GM11168 (cell line): ENCODE results near the gene IDH2.
"Not testable (repeated sequence)": the region's sequence is repeated elsewhere in the genome, so short reads cannot be mapped to it uniquely, and the experiment has no call there.

Experiments used
- in situ Hi-C: fragments of 300-500 bp; cut with MboI; formaldehyde crosslinking; loops from one replicate; pipeline ENCODE4 v1.12.0; 2022; ENCODE audit warnings: low sequenced_read_pairs; ENCODE audit not compliant: unreplicated experiment

Gene IDH2

DNA sequence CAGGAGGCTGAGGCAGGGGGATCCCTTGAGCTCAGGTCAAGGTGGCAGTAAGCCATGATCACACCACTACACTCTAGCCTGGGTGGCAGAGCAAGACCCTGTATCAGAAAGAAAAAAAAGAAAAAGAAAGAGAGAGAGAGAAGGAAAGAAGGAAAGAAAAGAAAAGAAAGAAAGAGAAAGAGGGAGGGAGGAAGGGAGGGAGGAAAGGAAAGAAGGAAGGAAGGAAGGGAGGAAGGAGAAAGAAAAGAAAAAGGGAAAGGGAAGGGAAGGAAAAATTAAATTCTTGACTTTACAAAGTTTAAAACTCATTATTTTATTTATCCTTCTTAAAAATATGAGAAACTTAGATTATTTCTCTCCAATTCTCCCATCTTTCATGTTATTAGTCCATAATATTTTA, 17.1 kb upstream of the IDH2 start:
- in situ Hi-C loops, result no loop called here

DNA sequence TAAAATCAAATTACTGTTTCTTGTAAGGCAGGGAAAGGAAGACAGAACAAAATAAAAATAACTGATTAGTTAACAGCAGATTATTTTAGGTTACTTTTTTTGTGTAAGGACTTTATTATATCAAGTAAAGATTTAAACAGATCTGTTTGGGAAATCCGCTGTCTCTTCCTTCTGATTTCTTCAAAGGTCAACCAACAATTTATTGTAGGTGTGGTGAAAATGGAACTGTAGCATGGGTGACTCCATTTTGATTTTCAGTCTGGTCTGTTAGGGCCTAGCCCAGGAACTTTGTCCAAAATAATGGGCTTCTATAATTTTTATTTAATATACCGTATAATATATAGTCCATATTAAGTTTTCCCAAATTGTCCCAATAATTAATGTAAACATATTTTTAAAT, 13.5 kb upstream of the IDH2 start:
- in situ Hi-C loops, result no loop called here

GRCh38 chr15:90114451-90114901, 12.2 kb upstream of the IDH2 start:
- in situ Hi-C loops, result no loop called here

GRCh38 chr15:90113166-90113565, 10.9 kb upstream of the IDH2 start:
- in situ Hi-C loops, result no loop called here

GRCh38 chr15:90109163-90109751, 7.0 kb upstream of the IDH2 start:
- in situ Hi-C loops, result not testable (repeated sequence)

GRCh38 chr15:90108038-90108437, 5.8 kb upstream of the IDH2 start:
- in situ Hi-C loops, result not testable (repeated sequence)

GRCh38 chr15:90106522-90107117, 4.4 kb upstream of the IDH2 start:
- in situ Hi-C loops, result no loop called here

DNA sequence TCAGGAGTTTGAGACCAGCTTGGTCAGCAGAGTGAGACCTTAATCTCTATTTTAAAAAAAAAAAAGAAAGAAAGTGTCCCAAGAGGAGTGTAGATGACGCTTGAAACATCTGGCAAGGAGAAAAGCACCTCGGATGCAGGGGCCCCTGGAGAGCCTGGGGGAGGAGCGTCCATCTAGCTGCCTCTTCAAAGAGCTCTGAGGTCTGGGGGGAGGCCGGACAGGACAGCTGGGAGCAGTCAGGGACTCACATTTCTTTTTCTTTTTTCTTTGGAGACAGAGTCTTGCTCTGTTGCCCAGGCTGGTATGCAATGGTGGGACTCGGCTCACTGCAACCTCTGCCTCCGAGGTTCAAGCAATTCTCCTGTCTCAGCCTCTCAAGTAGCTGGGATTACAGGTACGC, 3.3 kb upstream of the IDH2 start:
- in situ Hi-C loops, result no loop called here

DNA sequence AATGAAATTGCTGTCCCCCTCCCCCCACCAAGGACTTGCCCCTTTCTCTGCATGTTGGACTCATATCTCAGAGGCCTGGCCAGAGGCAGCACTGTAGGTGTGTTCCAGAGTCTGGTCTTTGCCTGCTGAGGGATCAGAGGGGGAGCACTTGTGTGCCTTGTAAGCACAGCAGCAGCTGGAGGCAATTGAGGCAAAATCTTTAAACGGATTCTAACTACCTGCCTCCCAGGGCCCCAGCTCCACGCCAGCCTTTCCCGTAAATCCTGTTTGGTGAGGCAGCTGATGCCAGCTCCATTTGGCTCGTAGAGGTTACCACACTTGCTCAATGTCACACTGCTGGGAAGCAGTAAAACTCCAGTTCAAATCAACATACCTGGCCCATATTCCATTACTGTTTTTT, 2.3 kb upstream of the IDH2 start:
- in situ Hi-C loops, result no loop called here

DNA sequence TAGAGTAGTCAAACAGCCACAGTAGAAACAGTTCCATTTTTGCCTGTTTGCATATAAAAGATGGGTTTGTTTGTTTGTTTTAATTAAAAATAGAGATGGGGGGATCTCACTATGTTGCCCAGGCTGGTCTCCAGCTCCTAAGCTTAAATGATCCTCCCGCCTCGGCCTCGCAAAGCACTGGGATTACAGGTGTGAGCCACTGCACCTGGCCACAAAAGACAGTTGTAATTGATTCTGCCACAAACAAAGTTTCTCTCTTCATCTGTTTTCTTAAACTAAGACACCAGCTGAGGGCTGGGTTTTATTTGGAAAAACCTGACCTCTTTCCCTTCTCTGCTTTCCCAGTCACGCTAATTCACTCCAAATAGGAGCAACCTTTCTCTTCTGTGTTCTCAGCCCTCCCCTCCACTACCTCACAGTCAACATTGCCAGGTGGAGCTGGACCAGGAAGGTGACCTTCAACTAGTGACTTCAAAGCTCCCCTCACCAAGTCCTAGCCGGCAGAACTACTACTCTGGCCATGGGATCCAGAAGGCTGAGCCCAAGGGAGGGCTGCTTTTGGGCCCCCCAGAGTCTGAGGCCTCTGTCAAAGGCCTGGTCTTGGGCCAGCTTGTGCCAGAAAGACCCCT, 1.5 kb upstream of the IDH2 start:
- in situ Hi-C loops, result no loop called here

GRCh38 chr15:90101130-90101968, 919 bp downstream of the IDH2 start:
- in situ Hi-C loops, result no loop called here

GRCh38 chr15:90099868-90100831, 2.1 kb downstream of the IDH2 start:
- in situ Hi-C loops, result no loop called here

DNA sequence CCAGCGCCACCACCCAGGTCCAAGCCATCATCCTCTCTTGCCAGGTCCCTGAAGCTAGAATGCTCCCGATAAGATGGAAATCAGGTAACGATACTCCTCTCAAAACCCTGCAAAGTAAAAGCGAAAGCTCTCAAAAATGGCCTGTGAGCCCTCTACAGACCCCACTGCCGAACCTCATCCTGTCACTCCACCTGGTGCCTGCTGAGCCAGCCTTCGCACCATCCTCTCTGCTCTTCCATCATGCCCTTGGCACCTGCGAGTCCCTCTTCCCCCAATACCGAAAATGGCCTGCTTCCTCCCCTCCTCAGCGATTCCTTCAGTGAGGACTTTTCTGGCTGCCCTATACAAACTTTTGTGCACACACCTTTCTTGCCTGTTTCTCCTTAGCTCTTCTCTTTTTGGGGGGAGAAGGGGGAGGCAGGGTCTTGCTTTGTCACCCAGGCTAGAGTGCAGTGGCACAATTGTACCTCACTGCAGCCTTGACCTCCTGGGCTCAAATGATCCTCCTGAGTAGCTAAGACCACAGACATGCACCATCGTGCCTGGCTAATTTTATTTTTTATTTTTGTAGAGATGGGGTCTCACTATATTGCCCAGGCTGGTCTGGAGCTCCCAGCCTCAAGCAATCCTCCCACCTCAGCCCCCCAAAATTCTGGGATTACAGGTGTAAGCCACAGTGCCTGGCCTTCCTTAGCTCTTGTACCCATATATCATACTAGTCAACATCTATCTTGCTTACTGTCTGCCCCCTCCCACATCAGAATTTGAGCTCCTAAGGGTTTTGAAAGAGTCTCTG, 3.0 kb downstream of the IDH2 start:
- in situ Hi-C loops, result no loop called here

GRCh38 chr15:90097475-90097874, 4.8 kb downstream of the IDH2 start:
- in situ Hi-C loops, result no loop called here

- in situ Hi-C loops, result no loop called here
Observed at GRCh38 chr15:90095521-90095959, 6.7 kb downstream of the IDH2 start.

DNA sequence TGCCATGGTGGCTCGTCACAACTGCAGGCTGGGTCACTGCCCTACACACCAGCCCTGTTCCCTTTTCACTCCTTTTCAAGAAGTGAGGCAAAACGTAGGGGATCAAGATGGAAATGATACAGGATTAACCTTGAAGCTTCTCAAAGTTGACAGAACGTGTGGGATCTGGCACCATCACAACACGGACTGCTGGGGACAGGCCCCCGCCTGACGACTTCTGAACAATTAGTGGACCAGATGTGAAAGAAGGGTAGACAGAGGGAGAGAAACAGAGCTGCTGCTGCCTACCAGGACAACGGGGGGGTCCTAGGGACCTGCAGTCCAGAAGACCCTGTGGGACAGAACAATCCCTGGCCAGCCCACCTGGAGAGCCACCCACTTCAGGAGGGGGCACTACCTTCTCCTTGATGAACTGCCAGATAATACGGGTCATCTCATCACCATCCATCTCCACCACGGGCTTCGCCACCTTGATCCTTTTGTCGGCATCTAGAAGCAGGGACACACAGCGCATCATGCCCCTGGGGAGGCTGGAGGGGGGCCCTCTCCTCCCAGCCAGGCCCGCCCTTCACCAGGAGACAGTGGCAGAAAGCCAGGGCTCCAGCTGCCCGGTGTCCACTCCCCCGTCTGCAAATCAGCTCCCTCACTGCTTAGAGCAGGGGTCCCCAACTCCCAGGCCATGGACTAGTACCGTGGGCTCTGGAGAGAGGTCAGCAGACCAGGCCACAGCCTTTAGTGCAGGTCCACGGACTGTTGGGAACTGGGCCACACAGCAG, 10.9 kb downstream of the IDH2 start:
- in situ Hi-C loops, result no loop called here

DNA sequence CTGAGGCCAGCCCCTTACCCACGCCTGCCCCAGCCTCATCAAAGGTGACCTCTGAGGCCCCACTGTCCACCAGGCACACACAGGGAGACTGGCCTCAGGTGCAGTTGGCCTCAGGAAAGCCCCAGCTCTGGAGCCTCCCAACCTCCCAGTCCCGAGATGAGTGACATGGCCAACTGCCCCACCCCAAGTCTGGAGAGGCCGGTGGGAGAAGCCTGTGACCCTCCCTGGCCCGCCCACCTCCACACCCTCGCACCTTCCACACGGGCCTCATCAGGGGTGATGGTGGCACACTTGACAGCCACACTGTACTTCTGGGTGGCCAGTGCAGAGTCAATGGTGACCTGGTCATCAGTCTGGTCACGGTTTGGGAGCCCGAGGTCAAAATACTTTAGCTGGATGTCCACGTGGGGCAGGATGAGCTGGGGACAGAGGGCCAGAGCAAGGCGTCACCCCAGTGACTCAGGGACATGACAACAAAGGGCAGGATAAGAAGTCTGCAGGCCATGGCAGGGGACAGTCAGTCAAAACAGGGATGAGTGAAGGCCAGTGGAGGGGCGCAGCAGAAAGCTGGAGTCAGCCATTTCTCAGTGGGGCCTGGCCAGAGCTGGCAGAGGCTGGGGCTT, 11.9 kb downstream of the IDH2 start:
- in situ Hi-C loops, result no loop called here
